Ovary (tissue), 9 donors: ENCODE data around the gene RAB7A. TPM values are rescaled to one million over a fixed set of nuclear protein-coding genes. Genes with fewer than 3 reads are reported as not detected.

ENCODE experiments used
- DNase-seq, 5 donors: peaks; one replicate each; pipeline ENCODE4 v3.0.0-alpha.2; 2019 to 2020
- H3K27ac ChIP-seq, 2 donors: fragments of 200-600 bp; one replicate each; pipeline versions ENCODE4 v1.5.1 to v1.8.0; 2019 to 2022
- H3K27me3 ChIP-seq: fragments of 200-600 bp; one replicate; pipeline ENCODE4 v1.8.0; 2022
- H3K36me3 ChIP-seq: fragments of 200-600 bp; sonication (generic); one replicate; pipeline ENCODE4 v1.5.1; 2019
- H3K4me1 ChIP-seq: one replicate; pipeline ENCODE4 v1.8.1; 2013; ENCODE audit warnings: mild to moderate bottlenecking, moderate library complexity; ENCODE audit not compliant: insufficient read depth
- H3K4me3 ChIP-seq: fragments of 200-600 bp; sonication (generic); one replicate; pipeline ENCODE4 v1.5.1; 2017
- H3K9me3 ChIP-seq, 2 donors: fragments of 200-600 bp in 1 of 2; sonication (generic) in 1 of 2; one replicate each; pipeline versions ENCODE4 v1.5.1 to v1.8.1; 2013 to 2019; ENCODE audit warnings: mild to moderate bottlenecking in 1 of 2, moderate library complexity in 1 of 2
- EP300 ChIP-seq: sonication (generic); formaldehyde crosslinking; IDR thresholded peaks from one replicate; pipeline ENCODE4 v1.6.1; 2017; ENCODE audit warnings: antibody characterized with exemption
- POLR2A ChIP-seq: fragments of 450-650 bp; IDR thresholded peaks from one replicate; pipeline ENCODE4 v1.6.1; 2017; ENCODE audit warnings: antibody characterized with exemption, mild to moderate bottlenecking, moderate library complexity
- WGBS, 3 donors: extraction: QIAGEN DNeasy Blood & Tissue Kit in 1 of 3; methylation state at CpG; one replicate each; pipeline versions ENCODE4 v1.1.5 to v1.1.7; 2013 to 2017; 5-methylcytosine and 5-hydroxymethylcytosine counted together
- intact Hi-C, 4 donors: fragments of 100-400 bp; cut with DNase I; formaldehyde crosslinking; loops; one replicate each; pipeline versions ENCODE4 v1.11.0 to v1.15.1; 2022 to 2023
- polyA plus RNA-seq, 2 donors: library from polyadenylated mRNA; stranded (reverse); fragments of 200-250 nt in 1 of 2; fragments of 350-450 nt in 1 of 2; fragmentation: Illumina TruSeq in 1 of 2; extraction: RNeasy Lipid Tissue Mini Kit (QIAGEN cat#74804) in 1 of 2; gene quantifications; one replicate each; pipeline ENCODE4 v1.2.3, GENCODE V29; 2013 to 2014
- total RNA-seq, 7 donors: library from RNA; depleted of rRNA in 2 of 7; stranded (reverse); fragments of >200 nt in 2 of 7; fragmentation: NEBNext Ultra II Directional in 3 of 7; extraction: Animal tissue kit (Norgen Biotek cat#: 25700) in 3 of 7; gene quantifications; one replicate each; pipeline versions ENCODE4 v1.1.0 to v1.2.4, GENCODE V29; 2016 to 2023
- TF ChIP-seq, protein P1 (sequence below), 3 donors: fragments of 450-650 bp in 2 of 3; fragments of 200-600 bp in 1 of 3; IDR thresholded peaks; one replicate each; pipeline versions ENCODE4 v1.5.1 to v1.8.0; 2016 to 2022; ENCODE audit warnings: antibody characterized with exemption in 3 of 3, mild to moderate bottlenecking in 1 of 3
- donor health status: DM: no; HTN: no; CAD: no; lungs with moderate emphysema.
- donor health status: DM: no; HTN: no; CAD: no.
- donor health status: Bipolar disorder and iron deficiency.
- donor health status: DM: yes; HTN: yes; CAD: no.
- donor health status: DM: no; HTN: no; CAD: no.
- donor health status: DM: yes; HTN: yes; CAD: no.

RAB7A gene
- total and polyA plus RNA-seq, 9 donors, result 70.1 to 320 (median 213) TPM

DNA sequence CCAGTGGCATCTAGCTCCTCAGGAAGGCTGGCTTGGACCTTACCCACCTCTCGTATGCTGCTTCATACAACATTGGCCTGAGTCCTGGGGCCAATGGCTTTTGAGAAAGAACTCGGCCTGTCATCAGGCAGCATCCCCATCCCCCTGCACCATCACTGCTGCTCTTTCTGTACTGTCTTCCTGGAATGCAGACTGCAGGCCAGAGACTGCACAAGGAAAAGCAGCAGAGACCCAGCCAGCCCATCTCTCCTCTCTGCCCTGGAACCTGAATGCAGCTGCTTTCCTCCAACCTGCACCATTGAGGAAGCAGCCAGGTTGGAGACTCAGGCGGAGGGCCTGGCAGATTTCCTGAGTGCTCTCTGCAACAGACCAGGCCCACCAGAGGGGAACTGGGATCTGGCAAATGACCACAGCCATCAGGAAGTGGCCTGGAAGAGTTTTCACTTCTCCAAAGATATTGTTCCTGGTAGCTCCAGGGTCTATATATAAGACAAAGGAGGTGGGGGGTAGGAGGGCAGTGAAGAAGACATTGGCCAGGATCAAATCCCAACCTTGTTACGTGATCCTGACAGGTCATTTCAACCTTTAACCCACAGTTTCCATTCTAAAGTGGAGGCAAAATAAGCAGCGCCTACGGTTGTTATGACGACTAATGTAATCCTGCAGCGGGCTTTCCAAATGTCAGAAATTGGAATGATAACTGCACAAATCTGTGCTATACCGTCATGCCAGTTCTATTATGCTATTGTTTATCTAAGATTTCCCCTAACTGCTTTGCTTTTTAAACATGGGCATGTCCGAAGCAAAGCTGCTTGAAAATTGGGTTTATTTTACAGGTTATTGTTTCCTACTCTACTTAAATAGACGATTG lies 24.4 kb upstream of the RAB7A start:
- WGBS, 3 donors, result 67 to 72% (median 68%) methylated on average over 11 of the region's 11 CpGs
- TF ChIP-seq EP300 (no peak), POLR2A (no peak)
- TF ChIP-seq, protein P1, sequence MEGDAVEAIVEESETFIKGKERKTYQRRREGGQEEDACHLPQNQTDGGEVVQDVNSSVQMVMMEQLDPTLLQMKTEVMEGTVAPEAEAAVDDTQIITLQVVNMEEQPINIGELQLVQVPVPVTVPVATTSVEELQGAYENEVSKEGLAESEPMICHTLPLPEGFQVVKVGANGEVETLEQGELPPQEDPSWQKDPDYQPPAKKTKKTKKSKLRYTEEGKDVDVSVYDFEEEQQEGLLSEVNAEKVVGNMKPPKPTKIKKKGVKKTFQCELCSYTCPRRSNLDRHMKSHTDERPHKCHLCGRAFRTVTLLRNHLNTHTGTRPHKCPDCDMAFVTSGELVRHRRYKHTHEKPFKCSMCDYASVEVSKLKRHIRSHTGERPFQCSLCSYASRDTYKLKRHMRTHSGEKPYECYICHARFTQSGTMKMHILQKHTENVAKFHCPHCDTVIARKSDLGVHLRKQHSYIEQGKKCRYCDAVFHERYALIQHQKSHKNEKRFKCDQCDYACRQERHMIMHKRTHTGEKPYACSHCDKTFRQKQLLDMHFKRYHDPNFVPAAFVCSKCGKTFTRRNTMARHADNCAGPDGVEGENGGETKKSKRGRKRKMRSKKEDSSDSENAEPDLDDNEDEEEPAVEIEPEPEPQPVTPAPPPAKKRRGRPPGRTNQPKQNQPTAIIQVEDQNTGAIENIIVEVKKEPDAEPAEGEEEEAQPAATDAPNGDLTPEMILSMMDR (IDR thresholded peaks at IDR 0.05), result no peak

DNA sequence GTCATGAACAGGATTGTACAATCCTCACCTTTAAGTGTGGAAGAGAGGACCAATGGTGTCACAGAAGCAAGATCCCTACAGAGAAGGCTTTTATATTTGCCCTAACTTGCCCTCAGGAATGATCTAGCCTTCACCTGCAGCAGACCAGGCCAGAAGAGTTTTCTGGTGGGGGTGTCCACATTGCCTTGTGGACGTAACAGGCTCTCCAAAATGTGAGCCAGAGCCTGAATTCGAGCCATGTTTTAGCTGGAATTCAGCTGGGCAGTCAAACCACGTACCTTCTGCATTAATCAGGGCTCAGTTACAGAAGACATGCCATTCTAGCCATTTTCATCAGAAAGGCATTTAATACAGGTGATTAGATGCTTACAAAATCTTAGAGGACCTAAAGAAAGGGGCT lies 23.6 kb upstream of the RAB7A start:
- intact Hi-C loops, result no loop called here
- 71 to 80% (median 79%) methylated on average over 3 of the region's 3 CpGs for WGBS, 3 donors
- Histone ChIP-seq H3K4me1 (no peaks in the 10 kb centered on the region), H3K9me3 (no peaks in the 10 kb centered on the region), H3K27ac (no peak overlapping the region), H3K27me3 (no peaks in the 10 kb centered on the region), H3K4me3 (no peak overlapping the region), H3K36me3 (no peaks in the 10 kb centered on the region)
- no peak for DNase-seq
- TF ChIP-seq POLR2A (no peak), EP300 (no peak)
- TF ChIP-seq, protein P1 (IDR thresholded peaks at IDR 0.05), result no peak

More for the DNA sequence above, 24.4 kb upstream of the RAB7A start:
- intact Hi-C loops, result no loop called here
- DNase-seq, result no peak
- Histone ChIP-seq H3K27ac (no peak overlapping the region), H3K4me3 (no peak overlapping the region), H3K4me1 (no peaks in the 10 kb centered on the region), H3K9me3 (no peaks in the 10 kb centered on the region), H3K36me3 (no peaks in the 10 kb centered on the region), H3K27me3 (no peaks in the 10 kb centered on the region)

DNA sequence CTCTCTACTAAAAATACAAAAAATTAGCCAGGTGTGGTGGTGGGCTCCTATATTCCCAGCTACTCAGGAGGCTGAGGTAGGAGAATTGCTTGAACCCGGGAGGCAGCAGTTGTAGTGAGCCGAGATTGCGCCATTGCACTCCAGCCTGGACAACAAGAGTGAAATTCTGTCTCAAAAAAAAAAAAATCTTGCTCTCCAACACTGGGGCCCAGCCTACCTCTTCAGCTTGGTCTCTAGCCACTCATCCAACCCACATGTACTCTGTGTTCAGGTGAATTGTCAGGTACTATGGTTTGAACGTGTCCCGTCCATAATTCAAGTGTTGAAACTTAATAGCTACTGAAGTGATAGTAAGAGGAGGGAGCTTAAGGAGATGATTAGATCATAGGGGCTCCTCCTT lies 22.4 kb upstream of the RAB7A start:
- no peak for TF ChIP-seq POLR2A
- no peak for TF ChIP-seq EP300
- TF ChIP-seq, protein P1 (IDR thresholded peaks at IDR 0.05), result no peak
- Histone ChIP-seq H3K4me3 (no peak overlapping the region), H3K36me3 (no peaks in the 10 kb centered on the region), H3K27me3 (no peaks in the 10 kb centered on the region), H3K9me3 (no peaks in the 10 kb centered on the region), H3K27ac (no peak overlapping the region), H3K4me1 (no peaks in the 10 kb centered on the region)
- DNase-seq, result no peak
- intact Hi-C loops, result no loop called here
- WGBS, 3 donors, result 91 to 93% (median 92%) methylated on average over 5 of the region's 5 CpGs

DNA sequence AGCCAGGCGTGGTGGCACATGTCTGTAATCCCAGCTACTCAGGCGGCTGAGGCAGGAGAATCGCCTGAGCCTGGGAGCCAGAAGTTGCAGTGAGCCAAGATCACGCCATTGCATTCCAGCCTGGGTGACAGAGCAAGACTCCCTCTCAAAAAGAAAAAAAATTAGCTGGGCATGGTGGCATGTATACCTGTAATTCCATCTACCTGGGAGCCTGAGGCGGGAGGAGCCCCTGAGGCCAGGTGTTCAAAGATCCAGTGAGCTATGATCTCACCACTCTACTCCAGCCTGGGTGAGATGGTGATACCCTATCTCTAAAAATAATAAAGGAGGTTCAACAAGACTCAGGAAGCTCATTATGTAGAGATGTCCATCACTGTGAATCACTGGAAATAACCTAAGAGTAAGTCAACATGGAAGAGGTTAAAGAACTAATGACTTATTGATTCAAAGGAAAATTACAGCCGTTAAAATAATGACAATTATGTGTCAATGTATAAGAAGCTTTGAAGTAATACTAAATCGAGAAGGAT lies 19.8 kb upstream of the RAB7A start:
- H3K4me1 ChIP-seq, result no peaks in the 10 kb centered on the region
- H3K4me3 ChIP-seq, result no peak overlapping the region
- no peak overlapping the region for H3K27ac ChIP-seq
- H3K27me3 ChIP-seq, result no peaks in the 10 kb centered on the region
- H3K36me3 ChIP-seq, result no peaks in the 10 kb centered on the region
- DNase-seq, result no peak
- WGBS, 3 donors, result 76 to 88% (median 81%) methylated on average over 7 of the region's 7 CpGs
- intact Hi-C loops, result no loop called here
- no peaks in the 10 kb centered on the region for H3K9me3 ChIP-seq
- TF ChIP-seq EP300 (no peak), POLR2A (no peak)
- TF ChIP-seq, protein P1 (IDR thresholded peaks at IDR 0.05), result no peak
